HepG2 (cell line): ENCODE results near the gene BCL6B. TPM values are rescaled to one million over a fixed set of nuclear protein-coding genes. Genes with fewer than 3 reads are reported as not detected.

Experiments used
- ATAC-seq: fragments of 200-7000 bp; cut with Tn5 transposase; 3 replicates; pipeline ENCODE4 v1.9.1; 2020; ENCODE audit warnings: mild to moderate bottlenecking, moderate library complexity
- BruUV-seq: library from RNA; stranded (reverse); fragments of 400-500 nt; replicated peaks from 2 replicates; lab custom pipeline; 2021; lab: Mats Ljungman, UMichigan
- CTCF ChIA-PET: fragments of 300-600 bp; formaldehyde crosslinking; extraction: SDS; loops from one replicate; lab custom pipeline; 2021; ENCODE audit warnings: low total read pairs, inconsistent platforms, low intra/inter-chr PET ratio; lab: Yijun Ruan, JAX
- POLR2A ChIA-PET: fragments of 350-600 bp; sonication (Branson Sonifier 250); formaldehyde crosslinking; loops from one replicate; lab custom pipeline; 2020; ENCODE audit warnings: antibody characterized with exemption, inconsistent platforms; lab: Yijun Ruan, JAX
- DNase-seq: peaks from one replicate; pipeline ENCODE4 v3.0.0-alpha.2; 2015; ENCODE audit warnings: low spot score
- FAIRE-seq: peaks from 3 replicates; lab custom pipeline; 2011; peaks lifted over from hg19 to GRCh38; lab: Jason Lieb, UNC
- H2AFZ ChIP-seq: one replicate; pipeline ENCODE4 v1.6.1; 2011; ENCODE audit warnings: low read length, inconsistent platforms
- H3K27ac ChIP-seq: fragments of 300-600 bp; 3 replicates; pipeline ENCODE4 v1.8.0; 2011; ENCODE audit warnings: mixed run types, mild to moderate bottlenecking, mixed read lengths, low read length, inconsistent platforms; ENCODE audit not compliant: insufficient read depth; ENCODE audit errors: extremely low read length
- H3K27me3 ChIP-seq, 2 experiments: fragments of 200-600 bp in 1 of 2; 2 replicates in 1 of 2; 3 replicates in 1 of 2; pipeline versions ENCODE4 v1.6.0 to v1.8.0; 2011; ENCODE audit warnings: low read length in 2 of 2, mild to moderate bottlenecking in 2 of 2, moderate library complexity in 2 of 2, inconsistent platforms in 1 of 2; ENCODE audit not compliant: insufficient read depth in 2 of 2, control insufficient read depth in 1 of 2
- H3K36me3 ChIP-seq, 2 experiments: fragments of 200-600 bp in 1 of 2; replicated peaks in 1 of 2; 2 replicates in 1 of 2; 3 replicates in 1 of 2; pipeline versions ENCODE4 v1.5.1 to v1.8.0; 2011; ENCODE audit warnings: low read length in 2 of 2, inconsistent platforms in 1 of 2; ENCODE audit not compliant: insufficient read depth in 2 of 2, control insufficient read depth in 1 of 2
- H3K4me1 ChIP-seq: 2 replicates; pipeline ENCODE4 v1.5.1; 2012; ENCODE audit warnings: low read length, inconsistent platforms; ENCODE audit not compliant: insufficient read depth
- H3K4me2 ChIP-seq: 2 replicates; pipeline ENCODE4 v1.6.0; 2011; ENCODE audit warnings: low read depth, low read length, inconsistent platforms
- H3K4me3 ChIP-seq, 3 experiments: fragments of 200-600 bp in 1 of 3; sonication (generic), shearing (Covaris generic) in 1 of 3; replicated peaks in 1 of 3; 2 replicates each; pipeline ENCODE4 v1.5.1; 2011 to 2016; ENCODE audit warnings: low read length in 3 of 3, inconsistent platforms in 2 of 3, low read depth in 2 of 3, mild to moderate bottlenecking in 2 of 3, control low read depth in 1 of 3, mixed read lengths in 1 of 3; ENCODE audit not compliant: insufficient read depth in 1 of 3
- H3K79me2 ChIP-seq: one replicate; pipeline ENCODE4 v1.6.1; 2011; ENCODE audit warnings: low read length, inconsistent platforms; ENCODE audit not compliant: insufficient read depth
- H3K9ac ChIP-seq: 2 replicates; pipeline ENCODE4 v1.6.0; 2011; ENCODE audit warnings: mild to moderate bottlenecking, low read depth, low read length, inconsistent platforms; ENCODE audit not compliant: insufficient read depth
- H3K9me3 ChIP-seq: 2 replicates; pipeline ENCODE4 v1.5.1; 2012; ENCODE audit warnings: mild to moderate bottlenecking, low read length
- H4K20me1 ChIP-seq: 2 replicates; pipeline ENCODE4 v1.6.0; 2011; ENCODE audit warnings: inconsistent platforms, mild to moderate bottlenecking, low read length, moderate library complexity; ENCODE audit not compliant: insufficient read depth
- AGO1 ChIP-seq: fragments of 200-400 bp; formaldehyde crosslinking; IDR thresholded peaks from 2 replicates; pipeline ENCODE4 v1.6.1; 2017; ENCODE audit warnings: mild to moderate bottlenecking, low read depth, low read length, moderate library complexity; ENCODE audit not compliant: poor library complexity, severe bottlenecking
- CENPT ChIP-seq: sonication (generic); formaldehyde crosslinking; IDR thresholded peaks from 2 replicates; pipeline ENCODE4 v1.8.0; 2022; ENCODE audit warnings: low read depth, mild to moderate bottlenecking, moderate library complexity, missing genetic modification reagents
- CREB1 ChIP-seq, 2 experiments: fragments of 450-650 bp in 1 of 2; IDR thresholded peaks; 2 replicates each; pipeline ENCODE4 v1.6.1; 2016 to 2017; ENCODE audit warnings: control low read depth in 1 of 2, mild to moderate bottlenecking in 1 of 2, missing compliant biosample characterization in 1 of 2, missing genetic modification characterization in 1 of 2
- ETV5 ChIP-seq: IDR thresholded peaks from 2 replicates; pipeline ENCODE4 v1.6.1; 2018; ENCODE audit warnings: missing biosample characterization, missing genetic modification reagents, inconsistent platforms, borderline replicate concordance
- HES4 ChIP-seq: sonication (generic); formaldehyde crosslinking; IDR thresholded peaks from 2 replicates; pipeline ENCODE4 v1.9.0; 2021; ENCODE audit warnings: mild to moderate bottlenecking, missing genetic modification reagents, borderline replicate concordance
- MTF2 ChIP-seq: sonication (generic); formaldehyde crosslinking; IDR thresholded peaks from 2 replicates; pipeline ENCODE4 v1.5.0; 2020; ENCODE audit warnings: missing genetic modification reagents, borderline replicate concordance
- RBFOX2 ChIP-seq: fragments of 200-400 bp; formaldehyde crosslinking; IDR thresholded peaks from 2 replicates; pipeline ENCODE4 v1.6.1; 2017; ENCODE audit warnings: low read depth, mild to moderate bottlenecking, low read length
- ZFP1 ChIP-seq: IDR thresholded peaks from 2 replicates; pipeline ENCODE4 v1.6.1; 2016
- ZMYM2 ChIP-seq: sonication (generic); formaldehyde crosslinking; IDR thresholded peaks from 2 replicates; pipeline ENCODE4 v1.8.0; 2022; ENCODE audit warnings: mild to moderate bottlenecking, missing genetic modification reagents
- ZNF17 ChIP-seq: sonication (generic); formaldehyde crosslinking; IDR thresholded peaks from 2 replicates; pipeline ENCODE4 v1.5.0; 2020; ENCODE audit warnings: mild to moderate bottlenecking, missing genetic modification reagents
- ZNF207 ChIP-seq: fragments of 450-650 bp; IDR thresholded peaks from 2 replicates; pipeline ENCODE4 v1.6.1; 2016; ENCODE audit warnings: antibody characterized with exemption, borderline replicate concordance
- ZNF552 ChIP-seq: sonication (generic); formaldehyde crosslinking; IDR thresholded peaks from 2 replicates; pipeline ENCODE4 v1.9.0; 2022; ENCODE audit warnings: missing genetic modification reagents, mild to moderate bottlenecking, borderline replicate concordance
- ZNF580 ChIP-seq: IDR thresholded peaks from 2 replicates; pipeline ENCODE4 v1.6.1; 2016; ENCODE audit warnings: low read depth, borderline replicate concordance
- ZNF709 ChIP-seq: sonication (generic); formaldehyde crosslinking; IDR thresholded peaks from 2 replicates; pipeline ENCODE4 v1.5.0; 2020; ENCODE audit warnings: mild to moderate bottlenecking, missing genetic modification reagents
- WGBS: methylation state at CpG from one replicate; pipeline ENCODE4 v1.1.6; 2017; ENCODE audit warnings: low lambda C conversion rate; 5-methylcytosine and 5-hydroxymethylcytosine counted together
- in situ Hi-C: cut with HindIII; loops from 2 replicates; pipeline ENCODE4 v1.10.0; 2017; ENCODE audit warnings: low pct_unique_long_range_greater_than_20kb; ENCODE audit not compliant: extremely low pct_ligation_motif_present
- intact Hi-C: fragments of 100-400 bp; cut with micrococcal nuclease; formaldehyde crosslinking; loops from one replicate; pipeline ENCODE4 v1.10.0; 2022; ENCODE audit not compliant: unreplicated experiment
- polyA plus RNA-seq, 8 experiments: library from polyadenylated mRNA; depleted of rRNA in 3 of 8; stranded (reverse) in 7 of 8; unstranded in 1 of 8; fragments of >200 nt; fragmentation: Illumina TruSeq in 4 of 8; extraction: Trizol in 4 of 8; gene quantifications; 2 replicates each; pipeline versions ENCODE4 v1.2.1 to v1.2.3, GENCODE V29; 2011 to 2016; ENCODE audit warnings: low read depth in 4 of 8, missing spikeins in 1 of 8, mixed read lengths in 1 of 8; ENCODE audit not compliant: insufficient read depth in 1 of 8
- total RNA-seq, 5 experiments: library from RNA; depleted of rRNA; stranded (reverse); fragments of >200 nt; fragmentation: Illumina TruSeq; extraction: Trizol; gene quantifications; 2 replicates each; pipeline ENCODE4 v1.2.3, GENCODE V29; 2016; ENCODE audit warnings: low read depth in 1 of 5
- TF ChIP-seq, protein P1 (sequence below): IDR thresholded peaks from 2 replicates; pipeline ENCODE4 v1.6.1; 2018; ENCODE audit warnings: missing genetic modification reagents
- TF ChIP-seq, protein P2 (sequence below): sonication (generic); formaldehyde crosslinking; IDR thresholded peaks from 2 replicates; pipeline ENCODE4 v1.4.0; 2020; ENCODE audit warnings: missing genetic modification reagents

Gene BCL6B
- total and polyA plus RNA-seq, 2 of the 13 experiments (the other 11 are each of a cell fraction or from before 2014, with no cell fraction given), result not detected

GRCh38 chr17:7043182-7043496, 20.3 kb downstream of the BCL6B start:
- Histone ChIP-seq H4K20me1 (no peaks in the 10 kb centered on the region), H3K4me1 (peaks cover 49% of the 10 kb centered on the region), H3K27ac (no peak overlapping the region), H3K4me3 (no peak overlapping the region), H3K79me2 (no peaks in the 10 kb centered on the region), H3K36me3 (no peaks in the 10 kb centered on the region), H3K9me3 (no peaks in the 10 kb centered on the region), H3K4me2 (no peak overlapping the region), H3K9ac (no peak overlapping the region), H3K27me3 (no peaks in the 10 kb centered on the region; a peak in 1 of 5 replicates), H2AFZ (no peak overlapping the region)
- intact Hi-C loops (no loop called here), in situ Hi-C loops (loop anchor here (10.0 kb wide), 1 partner anchor 242 kb away; the partner anchor contains the start of gene SLC2A4)
- no TSS peak for BruUV-seq
- FAIRE-seq (no peak), DNase-seq (no peak), ATAC-seq (no peak)
- POLR2A ChIA-PET, result no interaction called here
- CTCF ChIA-PET, result no interaction called here
- TF ChIP-seq ZNF552 (CRISPR knock-in tag) (no peak), HES4 (CRISPR knock-in tag) (no peak), AGO1 (peak; percentile 2)
- TF ChIP-seq, protein P1, sequence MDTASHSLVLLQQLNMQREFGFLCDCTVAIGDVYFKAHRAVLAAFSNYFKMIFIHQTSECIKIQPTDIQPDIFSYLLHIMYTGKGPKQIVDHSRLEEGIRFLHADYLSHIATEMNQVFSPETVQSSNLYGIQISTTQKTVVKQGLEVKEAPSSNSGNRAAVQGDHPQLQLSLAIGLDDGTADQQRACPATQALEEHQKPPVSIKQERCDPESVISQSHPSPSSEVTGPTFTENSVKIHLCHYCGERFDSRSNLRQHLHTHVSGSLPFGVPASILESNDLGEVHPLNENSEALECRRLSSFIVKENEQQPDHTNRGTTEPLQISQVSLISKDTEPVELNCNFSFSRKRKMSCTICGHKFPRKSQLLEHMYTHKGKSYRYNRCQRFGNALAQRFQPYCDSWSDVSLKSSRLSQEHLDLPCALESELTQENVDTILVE, result no peak
- WGBS, result 87% methylated on average over 11 of the region's 21 CpGs

DNA sequence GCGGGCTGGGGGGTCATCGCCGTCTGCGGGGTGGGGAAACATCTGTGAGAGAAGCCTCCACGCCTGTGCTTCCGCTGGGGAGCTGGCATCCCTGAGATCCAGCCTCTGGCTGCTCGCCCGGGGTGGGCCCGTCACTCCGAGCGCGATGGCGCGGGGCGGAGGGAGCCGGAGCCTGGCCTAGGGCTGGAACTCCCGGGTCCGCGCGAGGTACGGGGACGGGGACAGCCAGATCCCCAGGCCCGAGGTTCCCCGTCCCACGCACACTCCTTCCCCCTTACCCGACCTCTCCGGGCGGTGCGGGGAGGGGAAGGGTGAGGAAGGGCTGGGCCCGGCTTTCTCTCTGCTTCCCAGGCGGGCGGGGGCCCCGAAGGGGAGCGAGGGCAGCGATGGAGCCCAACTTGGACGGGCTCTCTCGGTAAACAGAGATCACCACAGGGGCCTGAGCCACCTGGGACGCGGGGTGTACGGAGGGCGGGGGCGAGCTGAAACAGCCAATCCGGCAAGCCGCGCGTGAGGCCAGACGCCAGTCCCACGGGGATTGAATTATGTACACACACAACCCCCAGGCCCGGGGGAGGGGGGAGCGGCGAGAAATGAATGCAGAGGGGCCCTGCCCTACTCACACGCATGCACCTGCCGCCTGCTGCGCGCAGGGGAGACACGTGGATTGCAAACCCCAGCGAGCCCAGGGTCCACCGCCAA, 20.8 kb downstream of the BCL6B start, which contains the start of gene SLC16A11:
SLC16A11 (minus strand) TSS at position 596 of the 702 bp plus-strand sequence; CDS start at position 17, 579 bp downstream.
- Histone ChIP-seq H4K20me1 (no peaks in the 10 kb centered on the region), H3K36me3 (no peaks in the 10 kb centered on the region), H3K4me2 (peak within 1 kb of the TSS; percentile 94), H2AFZ (no peak within 1 kb of the TSS), H3K9me3 (no peaks in the 10 kb centered on the region), H3K4me3 (peak within 1 kb of the TSS in 1 of 3 experiments; percentile 79; a peak in 1 of 6 replicates), H3K4me1 (peaks cover 47% of the 10 kb centered on the region), H3K27ac (no peak within 1 kb of the TSS), H3K9ac (no peak within 1 kb of the TSS), H3K27me3 (no peaks in the 10 kb centered on the region; a peak in 1 of 5 replicates), H3K79me2 (no peaks in the 10 kb centered on the region)
- no peak for FAIRE-seq
- BruUV-seq, result no TSS peak
- CTCF ChIA-PET, result no interaction called here
- ATAC-seq, result no peak
- intact Hi-C loops, result no loop called here
- in situ Hi-C loops, result loop anchor here (10.0 kb wide), 1 partner anchor 241 kb away; the partner anchor contains the start of gene SLC2A4
- POLR2A ChIA-PET, result interaction anchor here (4.6 kb wide), 1 partner anchor 7 kb away, joined by 71 read pairs; the partner anchor contains the start of gene SLC16A13
- 90% methylated on average over 41 of the region's 58 CpGs for WGBS
- no peak for DNase-seq
- TF ChIP-seq MTF2 (no peak), CENPT (CRISPR knock-in tag) (no peak), ZNF17 (CRISPR knock-in tag) (no peak), RBFOX2 (no peak), ZFP1 (CRISPR knock-in tag) (no peak), ZNF709 (CRISPR knock-in tag) (no peak), ETV5 (no peak), CREB1 (IDR thresholded peaks at IDR 0.05) (no peak), CREB1 (CRISPR knock-in tag; IDR thresholded peaks at IDR 0.05) (no peak), ZMYM2 (CRISPR knock-in tag) (no peak), ZNF580 (CRISPR knock-in tag) (no peak), ZNF207 (no peak)
- TF ChIP-seq, protein P2, sequence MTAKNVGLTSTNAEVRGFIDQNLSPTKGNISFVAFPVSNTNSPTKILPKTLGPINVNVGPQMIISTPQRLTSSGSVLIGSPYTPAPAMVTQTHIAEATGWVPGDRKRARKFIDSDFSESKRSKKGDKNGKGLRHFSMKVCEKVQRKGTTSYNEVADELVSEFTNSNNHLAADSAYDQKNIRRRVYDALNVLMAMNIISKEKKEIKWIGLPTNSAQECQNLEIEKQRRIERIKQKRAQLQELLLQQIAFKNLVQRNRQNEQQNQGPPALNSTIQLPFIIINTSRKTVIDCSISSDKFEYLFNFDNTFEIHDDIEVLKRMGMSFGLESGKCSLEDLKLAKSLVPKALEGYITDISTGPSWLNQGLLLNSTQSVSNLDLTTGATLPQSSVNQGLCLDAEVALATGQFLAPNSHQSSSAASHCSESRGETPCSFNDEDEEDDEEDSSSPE (CRISPR knock-in tag), result no peak
